ENCODE measurements around the gene TEK.
"Not testable (repeated sequence)": the region's sequence is repeated elsewhere in the genome, so short reads cannot be mapped to it uniquely, and the experiment has no call there.

GRCh38 chr9:27239648-27240047, 130.6 kb downstream of the TEK start:
- not testable (repeated sequence) for TF ChIP-seq CTCF (IDR thresholded peaks at IDR 0.05); EZH2 (IDR thresholded peaks at IDR 0.05; ENCODE audit: borderline replicate concordance, insufficient read depth, low read depth, low read length, poor library complexity, severe bottlenecking)
